Peyer's patch (tissue), 4 donors: Measurements from ENCODE around the gene TRAPPC3. TPM values are rescaled to one million over a fixed set of nuclear protein-coding genes. Genes with fewer than 3 reads are reported as not detected.

Source experiments
- DNase-seq, 3 donors: peaks; one replicate each; pipeline ENCODE4 v3.0.0-alpha.2; 2017 to 2019
- H3K27ac ChIP-seq, 4 donors: fragments of 200-600 bp; sonication (generic); one replicate each; pipeline ENCODE4 v1.5.1; 2016 to 2019
- H3K27me3 ChIP-seq, 2 donors: fragments of 200-600 bp; sonication (generic); one replicate each; pipeline ENCODE4 v1.5.1; 2019
- H3K36me3 ChIP-seq, 3 donors: fragments of 200-600 bp; sonication (generic); one replicate each; pipeline ENCODE4 v1.5.1; 2016 to 2019
- H3K4me1 ChIP-seq, 4 donors: fragments of 200-600 bp; sonication (generic); one replicate each; pipeline ENCODE4 v1.5.1; 2016 to 2019
- H3K4me3 ChIP-seq, 4 donors: fragments of 200-600 bp; sonication (generic); 1 replicate in 3 of 4; 2 replicates in 1 of 4; pipeline ENCODE4 v1.5.1; 2016 to 2019; ENCODE audit warnings: mild to moderate bottlenecking in 1 of 4
- H3K9me3 ChIP-seq, 4 donors: fragments of 200-600 bp; sonication (generic); one replicate each; pipeline ENCODE4 v1.5.1; 2016 to 2019; ENCODE audit warnings: mild to moderate bottlenecking in 1 of 4
- POLR2A ChIP-seq, 2 donors: fragments of 450-650 bp; IDR thresholded peaks; one replicate each; pipeline ENCODE4 v1.5.1; 2017; ENCODE audit warnings: antibody characterized with exemption in 2 of 2, mild to moderate bottlenecking in 2 of 2, moderate library complexity in 2 of 2
- total RNA-seq, 4 donors: library from RNA; depleted of rRNA; stranded (reverse); fragments of >200 nt; gene quantifications; one replicate each; pipeline ENCODE4 v1.1.0, GENCODE V29; 2016
- TF ChIP-seq, protein P1 (sequence below), 6 experiments: fragments of 450-650 bp in 4 of 6; fragments of 200-600 bp in 2 of 6; sonication (generic) in 1 of 6; IDR thresholded peaks; one replicate each; pipeline ENCODE4 v1.5.1; 2017 to 2019; ENCODE audit warnings: antibody characterized with exemption in 6 of 6, mild to moderate bottlenecking in 3 of 6, moderate library complexity in 1 of 6

The TRAPPC3 gene
- total RNA-seq, 4 donors from 2014 or later = 56.2 to 113 (median 73.7) TPM

GRCh38 chr1:36135796-36136195, 13.5 kb downstream of the TRAPPC3 start:
- H3K9me3 ChIP-seq = no peaks in the 10 kb centered on the region
- peak overlapping the region in 1 of 4 donors; percentile 59 for H3K27ac ChIP-seq

DNA sequence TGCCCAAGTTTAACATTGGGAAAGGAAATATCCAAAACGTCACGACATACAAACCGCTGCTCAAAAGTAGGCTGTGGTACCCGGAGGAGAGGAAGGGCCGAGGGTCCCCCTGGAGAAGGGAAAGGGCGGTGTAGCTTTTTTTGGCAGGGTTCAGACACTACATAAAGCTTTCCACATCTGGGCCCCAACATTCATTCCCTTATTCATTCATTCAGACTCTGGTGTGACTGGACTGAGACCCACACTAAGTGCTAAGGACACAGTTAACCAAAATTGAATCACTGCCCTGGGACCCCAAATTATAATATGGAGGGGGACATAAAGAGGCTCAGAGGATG, 14.0 kb downstream of the TRAPPC3 start:
- Histone ChIP-seq H3K9me3 (no peaks in the 10 kb centered on the region), H3K4me3 (no peak overlapping the region), H3K27ac (peak overlapping the region in 1 of 4 donors; percentile 59), H3K27me3 (no peaks in the 10 kb centered on the region), H3K4me1 (peaks cover 0 to 12% (median 0%) of the 10 kb centered on the region in 4 donors), H3K36me3 (peaks cover 0 to 42% (median 0%) of the 10 kb centered on the region in 3 donors)
- no peak for DNase-seq
- no peak for TF ChIP-seq POLR2A (IDR thresholded peaks at IDR 0.05)
- TF ChIP-seq, protein P1, sequence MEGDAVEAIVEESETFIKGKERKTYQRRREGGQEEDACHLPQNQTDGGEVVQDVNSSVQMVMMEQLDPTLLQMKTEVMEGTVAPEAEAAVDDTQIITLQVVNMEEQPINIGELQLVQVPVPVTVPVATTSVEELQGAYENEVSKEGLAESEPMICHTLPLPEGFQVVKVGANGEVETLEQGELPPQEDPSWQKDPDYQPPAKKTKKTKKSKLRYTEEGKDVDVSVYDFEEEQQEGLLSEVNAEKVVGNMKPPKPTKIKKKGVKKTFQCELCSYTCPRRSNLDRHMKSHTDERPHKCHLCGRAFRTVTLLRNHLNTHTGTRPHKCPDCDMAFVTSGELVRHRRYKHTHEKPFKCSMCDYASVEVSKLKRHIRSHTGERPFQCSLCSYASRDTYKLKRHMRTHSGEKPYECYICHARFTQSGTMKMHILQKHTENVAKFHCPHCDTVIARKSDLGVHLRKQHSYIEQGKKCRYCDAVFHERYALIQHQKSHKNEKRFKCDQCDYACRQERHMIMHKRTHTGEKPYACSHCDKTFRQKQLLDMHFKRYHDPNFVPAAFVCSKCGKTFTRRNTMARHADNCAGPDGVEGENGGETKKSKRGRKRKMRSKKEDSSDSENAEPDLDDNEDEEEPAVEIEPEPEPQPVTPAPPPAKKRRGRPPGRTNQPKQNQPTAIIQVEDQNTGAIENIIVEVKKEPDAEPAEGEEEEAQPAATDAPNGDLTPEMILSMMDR (IDR thresholded peaks at IDR 0.05) = no peak

More at GRCh38 chr1:36135796-36136195, 13.5 kb downstream of the TRAPPC3 start:
- H3K27me3 ChIP-seq = no peaks in the 10 kb centered on the region
- DNase-seq = no peak
- H3K4me1 ChIP-seq = peaks cover 0 to 12% (median 0%) of the 10 kb centered on the region in 4 donors
- H3K4me3 ChIP-seq = no peak overlapping the region
- TF ChIP-seq, protein P1 (IDR thresholded peaks at IDR 0.05) = no peak
- no peak for TF ChIP-seq POLR2A (IDR thresholded peaks at IDR 0.05)
- H3K36me3 ChIP-seq = peaks cover 0 to 43% (median 0%) of the 10 kb centered on the region in 3 donors

GRCh38 chr1:36134505-36135329, 14.6 kb downstream of the TRAPPC3 start:
- peak in 2 of 3 donors; percentile 52 to 69 for DNase-seq
- no peaks in the 10 kb centered on the region for H3K27me3 ChIP-seq
- H3K4me1 ChIP-seq = peaks cover 0 to 12% (median 0%) of the 10 kb centered on the region in 4 donors
- peaks cover 0 to 36% (median 0%) of the 10 kb centered on the region in 3 donors for H3K36me3 ChIP-seq
- TF ChIP-seq POLR2A (IDR thresholded peaks at IDR 0.05) = no peak
- TF ChIP-seq, protein P1 (IDR thresholded peaks at IDR 0.05) = peak; percentile 31 to 57 (median 49)
- H3K9me3 ChIP-seq = no peaks in the 10 kb centered on the region
- peak overlapping the region in 1 of 4 donors; percentile 59 for H3K27ac ChIP-seq
- no peak overlapping the region for H3K4me3 ChIP-seq

- peaks cover 0 to 12% (median 0%) of the 10 kb centered on the region in 4 donors for H3K4me1 ChIP-seq
- TF ChIP-seq POLR2A (IDR thresholded peaks at IDR 0.05) = no peak
- TF ChIP-seq, protein P1 (IDR thresholded peaks at IDR 0.05) = no peak
- DNase-seq = no peak
Measured at GRCh38 chr1:36134031-36134430, 15.3 kb downstream of the TRAPPC3 start.

GRCh38 chr1:36133484-36133883, 15.8 kb downstream of the TRAPPC3 start:
- Histone ChIP-seq H3K4me3 (no peak overlapping the region), H3K36me3 (peaks cover 0 to 25% (median 0%) of the 10 kb centered on the region in 3 donors), H3K9me3 (no peaks in the 10 kb centered on the region), H3K4me1 (peaks cover 0 to 12% (median 0%) of the 10 kb centered on the region in 4 donors), H3K27ac (peak overlapping the region in 1 of 4 donors; percentile 50), H3K27me3 (no peaks in the 10 kb centered on the region)
- peak in 1 of 2 donors; percentile 21 for TF ChIP-seq POLR2A (IDR thresholded peaks at IDR 0.05)
- TF ChIP-seq, protein P1 (IDR thresholded peaks at IDR 0.05) = no peak
- peak in 2 of 3 donors; percentile 90 to 93 for DNase-seq

More at GRCh38 chr1:36134031-36134430, 15.3 kb downstream of the TRAPPC3 start:
- H3K36me3 ChIP-seq = peaks cover 0 to 29% (median 0%) of the 10 kb centered on the region in 3 donors
- no peak overlapping the region for H3K4me3 ChIP-seq
- H3K9me3 ChIP-seq = no peaks in the 10 kb centered on the region
- peak overlapping the region in 1 of 4 donors; percentile 50 for H3K27ac ChIP-seq
- H3K27me3 ChIP-seq = no peaks in the 10 kb centered on the region
